ENCODE measurements around the gene SHE. TPM values are rescaled to one million over a fixed set of nuclear protein-coding genes. Genes with fewer than 3 reads are reported as not detected.
"Not testable (repeated sequence)": the region's sequence is repeated elsewhere in the genome, so short reads cannot be mapped to it uniquely, and the experiment has no call there.

Gene SHE
- total RNA-seq, 1 donor from 2014 or later = 79.3 TPM

GRCh38 chr1:154539486-154540483 is 37.6 kb upstream of the SHE start:
- H3K4me3 Mint-ChIP-seq (ENCODE audit: unreplicated experiment) = peak overlapping the region; percentile 59
- H3K36me3 Mint-ChIP-seq (ENCODE audit: low read depth, unreplicated experiment) = peaks cover 24% of the 10 kb centered on the region
- H3K4me1 Mint-ChIP-seq (ENCODE audit: unreplicated experiment) = peaks cover 34% of the 10 kb centered on the region
- H3K9me3 Mint-ChIP-seq (ENCODE audit: unreplicated experiment) = no peaks in the 10 kb centered on the region
- no peak overlapping the region for H3K27ac Mint-ChIP-seq (ENCODE audit: unreplicated experiment)
- DNase-seq (ENCODE audit: low spot score) = no peak
- peaks cover 9% of the 10 kb centered on the region for H3K27me3 Mint-ChIP-seq (ENCODE audit: unreplicated experiment)
- TF ChIP-seq CTCF (IDR thresholded peaks at IDR 0.05; ENCODE audit: unreplicated experiment) = no peak

GRCh38 chr1:154536570-154536969 is 34.4 kb upstream of the SHE start:
- Mint-ChIP-seq H3K4me3 (ENCODE audit: unreplicated experiment) (no peak overlapping the region), H3K27ac (ENCODE audit: unreplicated experiment) (no peak overlapping the region), H3K36me3 (ENCODE audit: low read depth, unreplicated experiment) (peaks cover 33% of the 10 kb centered on the region), H3K9me3 (ENCODE audit: unreplicated experiment) (no peaks in the 10 kb centered on the region), H3K27me3 (ENCODE audit: unreplicated experiment) (peaks cover 9% of the 10 kb centered on the region), H3K4me1 (ENCODE audit: unreplicated experiment) (peaks cover 16% of the 10 kb centered on the region)
- DNase-seq (ENCODE audit: low spot score) = no peak
- no peak for TF ChIP-seq CTCF (IDR thresholded peaks at IDR 0.05; ENCODE audit: unreplicated experiment)

- H3K4me3 Mint-ChIP-seq (ENCODE audit: unreplicated experiment) = no peak overlapping the region
- peaks cover 24% of the 10 kb centered on the region for H3K36me3 Mint-ChIP-seq (ENCODE audit: low read depth, unreplicated experiment)
- TF ChIP-seq CTCF (IDR thresholded peaks at IDR 0.05; ENCODE audit: unreplicated experiment) = peak; percentile 46
- H3K4me1 Mint-ChIP-seq (ENCODE audit: unreplicated experiment) = no peaks in the 10 kb centered on the region
- peak; percentile 25 for DNase-seq (ENCODE audit: low spot score)
- H3K27me3 Mint-ChIP-seq (ENCODE audit: unreplicated experiment) = peaks cover 4% of the 10 kb centered on the region
- no peaks in the 10 kb centered on the region for H3K9me3 Mint-ChIP-seq (ENCODE audit: unreplicated experiment)
- no peak overlapping the region for H3K27ac Mint-ChIP-seq (ENCODE audit: unreplicated experiment)
Measured at GRCh38 chr1:154533952-154534844, 32.0 kb upstream of the SHE start.

- not testable (repeated sequence) for H3K4me1 Mint-ChIP-seq (ENCODE audit: unreplicated experiment)
Measured at GRCh38 chr1:154531950-154532349, 29.7 kb upstream of the SHE start.

GRCh38 chr1:154529308-154529707 is 27.1 kb upstream of the SHE start:
- Mint-ChIP-seq H3K4me3 (ENCODE audit: unreplicated experiment) (no peak overlapping the region), H3K9me3 (ENCODE audit: unreplicated experiment) (no peaks in the 10 kb centered on the region), H3K36me3 (ENCODE audit: low read depth, unreplicated experiment) (peaks cover 36% of the 10 kb centered on the region), H3K27me3 (ENCODE audit: unreplicated experiment) (peaks cover 4% of the 10 kb centered on the region), H3K4me1 (ENCODE audit: unreplicated experiment) (peaks cover 12% of the 10 kb centered on the region), H3K27ac (ENCODE audit: unreplicated experiment) (no peak overlapping the region)
- no peak for DNase-seq (ENCODE audit: low spot score)
- no peak for TF ChIP-seq CTCF (IDR thresholded peaks at IDR 0.05; ENCODE audit: unreplicated experiment)

More at GRCh38 chr1:154531950-154532349, 29.7 kb upstream of the SHE start:
- not testable (repeated sequence) for H3K27me3 Mint-ChIP-seq (ENCODE audit: unreplicated experiment); H3K4me3 Mint-ChIP-seq (ENCODE audit: unreplicated experiment); H3K9me3 Mint-ChIP-seq (ENCODE audit: unreplicated experiment); H3K27ac Mint-ChIP-seq (ENCODE audit: unreplicated experiment); DNase-seq (ENCODE audit: low spot score)
- peaks cover 36% of the 10 kb centered on the region for H3K36me3 Mint-ChIP-seq (ENCODE audit: low read depth, unreplicated experiment)

Data from endothelial cell (in vitro differentiated cells).